Fibroblast of the aortic adventitia (primary cell): ENCODE results near the gene SNX25. TPM values are rescaled to one million over a fixed set of nuclear protein-coding genes. Genes with fewer than 3 reads are reported as not detected.

Source experiments
- DNase-seq: peaks from one replicate; pipeline ENCODE4 v3.0.0-alpha.2; 2010; ENCODE audit warnings: low read depth
- H3K4me3 ChIP-seq: 2 replicates; pipeline ENCODE4 v1.5.1; 2011; ENCODE audit warnings: low read depth, mild to moderate bottlenecking, control low read depth, low read length, moderate library complexity
- total RNA-seq: library from RNA; depleted of rRNA; stranded (reverse); fragments of >200 nt; gene quantifications from 2 replicates; pipeline ENCODE4 v1.2.3, GENCODE V29; 2012; ENCODE audit warnings: low replicate concordance
- TF ChIP-seq, protein P1 (sequence below): IDR thresholded peaks from 2 replicates; pipeline ENCODE4 v1.5.1; 2011; ENCODE audit warnings: mild to moderate bottlenecking, low read length, control low read depth, inconsistent platforms; ENCODE audit not compliant: insufficient read depth

SNX25 gene
- 27.5 and 102 TPM in 2 replicates for total RNA-seq

DNA sequence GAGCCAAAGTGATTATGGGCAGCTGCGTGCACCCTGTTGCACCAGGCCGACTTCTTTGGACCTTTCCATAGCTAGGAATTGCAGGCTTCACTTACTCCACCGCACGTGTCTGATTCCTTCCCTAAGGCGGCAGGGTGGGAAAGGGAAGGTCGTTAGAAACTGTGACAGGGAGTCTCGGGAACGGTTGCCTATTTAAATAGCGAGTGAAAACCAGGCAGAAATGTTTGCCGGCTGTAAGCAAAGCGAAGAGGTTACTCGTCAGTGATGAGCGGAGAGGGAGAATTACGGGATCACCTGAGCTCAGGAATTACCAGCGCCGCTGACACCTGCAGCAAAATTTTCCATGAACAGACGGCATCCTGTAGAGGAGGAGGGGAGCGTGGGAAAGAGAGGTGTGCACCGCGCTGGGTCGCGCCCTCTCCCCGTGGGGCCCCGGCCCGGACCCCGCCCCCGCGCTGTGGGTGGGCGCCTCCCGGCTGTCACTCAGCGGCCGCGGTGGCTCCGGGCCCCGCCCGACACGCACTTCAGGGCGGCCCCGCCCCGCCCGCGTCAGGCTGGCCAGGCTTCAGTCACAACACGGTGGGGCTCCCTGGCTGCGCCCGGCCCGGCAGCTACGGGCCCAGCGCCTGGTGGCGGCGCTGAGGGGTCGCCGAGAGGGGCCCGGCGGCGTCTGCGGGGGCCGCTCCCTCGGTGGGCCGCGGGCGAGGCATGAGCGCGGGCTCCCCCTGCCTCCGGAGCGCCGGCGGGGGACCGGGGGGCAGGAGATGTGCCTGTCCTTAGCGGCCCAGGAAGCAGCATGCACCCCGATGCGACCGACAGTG is at the start of gene SNX25:
Gene SNX25 (plus strand): TSS at position 568 of the 821 bp plus-strand sequence. CDS start 229 bp downstream, at position 797.
- TF ChIP-seq, protein P1, sequence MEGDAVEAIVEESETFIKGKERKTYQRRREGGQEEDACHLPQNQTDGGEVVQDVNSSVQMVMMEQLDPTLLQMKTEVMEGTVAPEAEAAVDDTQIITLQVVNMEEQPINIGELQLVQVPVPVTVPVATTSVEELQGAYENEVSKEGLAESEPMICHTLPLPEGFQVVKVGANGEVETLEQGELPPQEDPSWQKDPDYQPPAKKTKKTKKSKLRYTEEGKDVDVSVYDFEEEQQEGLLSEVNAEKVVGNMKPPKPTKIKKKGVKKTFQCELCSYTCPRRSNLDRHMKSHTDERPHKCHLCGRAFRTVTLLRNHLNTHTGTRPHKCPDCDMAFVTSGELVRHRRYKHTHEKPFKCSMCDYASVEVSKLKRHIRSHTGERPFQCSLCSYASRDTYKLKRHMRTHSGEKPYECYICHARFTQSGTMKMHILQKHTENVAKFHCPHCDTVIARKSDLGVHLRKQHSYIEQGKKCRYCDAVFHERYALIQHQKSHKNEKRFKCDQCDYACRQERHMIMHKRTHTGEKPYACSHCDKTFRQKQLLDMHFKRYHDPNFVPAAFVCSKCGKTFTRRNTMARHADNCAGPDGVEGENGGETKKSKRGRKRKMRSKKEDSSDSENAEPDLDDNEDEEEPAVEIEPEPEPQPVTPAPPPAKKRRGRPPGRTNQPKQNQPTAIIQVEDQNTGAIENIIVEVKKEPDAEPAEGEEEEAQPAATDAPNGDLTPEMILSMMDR: no peak
- peak; percentile 54 for DNase-seq
- H3K4me3 ChIP-seq: peak within 1 kb of the TSS; percentile 96

DNA sequence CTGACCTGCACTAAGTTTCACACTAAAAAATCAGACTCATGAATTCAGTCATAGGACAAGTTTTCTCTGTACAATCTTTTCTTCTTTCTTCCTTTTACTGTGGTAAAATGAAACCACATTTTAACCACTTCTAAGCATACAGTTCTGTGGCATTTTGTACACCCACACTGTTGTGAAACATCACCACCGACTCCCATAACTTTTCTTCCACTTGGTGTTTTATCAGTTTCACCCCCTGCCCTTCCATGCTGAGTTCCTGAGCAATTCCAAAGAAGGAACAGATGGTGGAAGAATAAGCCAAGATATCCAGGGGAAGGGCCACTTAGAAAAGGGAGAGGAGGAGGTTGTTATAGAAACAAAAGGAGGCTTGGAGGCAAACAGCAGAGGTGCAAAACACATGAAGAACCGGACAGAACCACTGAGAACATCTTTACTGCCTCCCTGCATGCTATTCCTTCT is 43.8 kb upstream of the SNX25 start:
- DNase-seq: peak; percentile 91
- TF ChIP-seq, protein P1: no peak
- H3K4me3 ChIP-seq: no peak overlapping the region

DNA sequence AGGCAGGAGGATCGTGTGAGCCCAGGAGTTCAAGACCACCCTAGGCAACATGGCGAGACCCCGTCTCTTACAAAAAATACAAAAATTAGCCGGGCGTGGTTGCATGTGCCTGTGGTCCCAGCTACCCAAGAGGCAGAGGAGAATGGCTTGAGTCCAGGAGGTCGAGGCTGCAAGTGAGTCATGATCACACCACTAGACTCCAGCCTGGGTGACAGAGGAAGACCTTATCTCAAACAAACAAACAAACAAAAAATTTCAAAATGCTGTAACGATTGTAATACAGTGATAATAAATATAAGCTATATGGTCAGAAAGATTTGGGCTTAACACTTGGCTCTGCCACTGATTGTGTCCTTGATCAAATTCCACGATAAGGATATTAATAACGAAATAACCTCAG is 42.2 kb upstream of the SNX25 start:
- TF ChIP-seq, protein P1: no peak
- no peak overlapping the region for H3K4me3 ChIP-seq
- DNase-seq: no peak

DNA sequence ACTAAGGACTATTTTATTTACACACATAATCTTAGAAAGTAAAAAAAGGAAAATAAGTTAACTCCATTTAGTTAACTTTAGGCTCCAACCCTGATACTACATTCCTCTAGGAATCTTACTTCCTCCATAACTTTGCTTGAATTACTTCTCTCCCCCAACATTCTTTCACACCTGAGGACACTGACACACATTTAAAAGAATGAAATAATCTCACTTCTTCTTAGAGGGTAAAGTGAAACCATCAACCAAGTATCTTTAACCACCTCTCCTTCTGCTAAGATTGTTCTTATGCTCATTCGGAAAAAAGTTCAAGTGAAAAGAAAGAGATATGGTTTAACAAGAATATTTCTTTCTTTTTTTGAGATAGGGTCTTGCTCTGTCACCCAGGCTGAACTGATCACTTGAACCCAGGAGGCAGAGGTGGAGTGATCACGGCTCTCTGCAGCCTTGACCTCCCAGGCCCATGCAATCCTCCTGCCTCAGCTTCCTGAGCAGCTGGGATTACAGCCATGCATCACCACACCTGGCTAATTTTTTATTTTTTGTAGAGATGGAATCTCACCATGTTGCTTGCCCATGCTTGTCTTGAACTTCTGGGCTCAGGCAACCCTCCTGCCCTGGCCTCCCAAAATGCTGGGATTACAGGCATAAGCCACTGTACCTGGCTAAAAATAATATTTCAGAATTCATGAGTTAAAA is 37.9 kb upstream of the SNX25 start:
- H3K4me3 ChIP-seq: no peak overlapping the region
- TF ChIP-seq, protein P1: no peak
- DNase-seq: no peak

GRCh38 chr4:185179488-185179887 is 29.9 kb upstream of the SNX25 start:
- H3K4me3 ChIP-seq: no peak overlapping the region
- TF ChIP-seq, protein P1: no peak
- no peak for DNase-seq

- TF ChIP-seq, protein P1: no peak
- H3K4me3 ChIP-seq: no peak overlapping the region
- no peak for DNase-seq
Observed at GRCh38 chr4:185182239-185182638, 27.2 kb upstream of the SNX25 start.
